Activated CD8-positive, alpha-beta memory T cell treated with anti-CD3 and anti-CD28 coated beads for 1 hour (primary cell): Measurements from ENCODE around the gene BMAL1.
"Not testable (repeated sequence)": the region's sequence is repeated elsewhere in the genome, so short reads cannot be mapped to it uniquely, and the experiment has no call there.

Source experiments
- DNase-seq, 2 donors: peaks; one replicate each; pipeline ENCODE4 v3.0.0-alpha.2; 2020; ENCODE audit warnings: low read depth in 1 of 2; ENCODE audit errors: extremely low read depth in 1 of 2

The BMAL1 gene

DNA sequence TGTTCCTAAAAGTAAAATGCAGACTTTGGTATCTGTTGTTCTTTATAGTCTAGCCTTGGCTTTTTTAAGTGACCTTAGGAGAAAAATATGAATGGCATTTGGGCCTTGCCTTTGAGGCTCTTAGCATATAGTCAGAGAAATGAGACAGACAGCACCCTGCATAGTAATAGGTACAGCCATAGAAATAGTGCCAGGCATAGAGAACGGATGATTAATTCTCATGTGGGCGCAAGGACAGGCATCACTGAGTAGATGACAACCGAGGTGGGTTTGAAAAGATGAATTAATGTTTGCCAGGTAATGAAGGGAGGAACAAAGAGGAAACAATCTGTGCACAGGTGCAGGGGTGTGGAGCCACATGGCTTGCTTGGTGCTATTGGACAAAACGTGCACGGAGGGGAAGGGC, 90.5 kb downstream of the BMAL1 start:
- no peak for DNase-seq

DNA sequence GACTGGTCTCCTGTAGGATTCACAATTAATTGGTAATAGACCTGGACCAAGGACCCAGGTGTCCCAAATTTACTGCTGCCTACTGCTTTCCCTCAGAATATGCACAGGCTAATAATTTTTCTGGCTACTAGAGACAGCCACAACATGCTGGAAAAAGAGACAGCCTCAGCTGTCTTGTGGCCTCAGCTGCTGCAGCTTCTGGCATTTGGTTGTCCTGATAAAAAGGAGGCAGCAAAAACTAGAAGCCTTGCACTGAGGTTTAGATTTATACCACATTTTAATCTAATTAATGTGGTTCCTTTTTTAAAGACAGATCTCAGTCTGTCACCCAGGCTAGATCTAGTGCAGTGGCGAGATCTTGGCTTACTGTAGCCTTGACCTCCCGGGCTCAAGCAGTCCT, 95.6 kb downstream of the BMAL1 start:
- DNase-seq, result no peak

DNA sequence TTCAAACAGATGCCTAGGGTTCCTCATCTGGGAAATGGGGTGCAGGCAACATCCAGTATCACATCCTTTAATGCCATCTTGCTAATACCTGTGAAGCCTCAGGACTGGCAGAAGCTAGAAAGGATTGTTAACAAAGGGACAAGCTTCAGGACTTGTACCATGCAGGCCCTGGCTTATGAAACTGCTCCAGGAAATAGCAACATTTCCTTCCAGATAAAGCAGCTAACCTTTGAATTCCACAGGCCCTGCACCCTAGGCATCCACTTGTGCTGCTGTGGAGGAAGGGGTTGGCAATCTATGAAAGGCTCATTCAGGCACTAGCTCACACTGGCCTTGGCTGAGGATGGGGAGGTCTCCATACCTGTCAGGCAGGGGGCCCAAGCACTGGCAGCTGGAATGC, 98.2 kb downstream of the BMAL1 start:
- no peak for DNase-seq

DNA sequence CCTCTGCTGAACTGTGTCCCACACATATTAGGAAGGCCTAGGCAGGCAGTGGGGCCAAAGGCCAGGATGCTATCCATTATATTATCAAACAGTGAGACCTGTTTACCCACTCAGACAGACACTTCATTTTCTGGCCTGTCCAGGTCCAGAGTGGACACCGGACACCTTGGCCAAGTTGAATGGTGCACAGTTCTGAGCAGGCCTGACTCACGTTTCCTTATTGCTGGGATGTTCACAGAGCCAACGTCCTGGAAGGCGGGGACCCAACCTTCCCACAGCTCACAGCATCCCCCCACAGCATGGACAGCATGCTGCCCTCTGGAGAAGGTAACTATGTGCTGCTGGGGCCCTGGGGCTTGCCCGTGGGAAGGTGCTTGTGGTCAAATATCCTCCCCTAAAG, 98.8 kb downstream of the BMAL1 start:
- no peak for DNase-seq

DNA sequence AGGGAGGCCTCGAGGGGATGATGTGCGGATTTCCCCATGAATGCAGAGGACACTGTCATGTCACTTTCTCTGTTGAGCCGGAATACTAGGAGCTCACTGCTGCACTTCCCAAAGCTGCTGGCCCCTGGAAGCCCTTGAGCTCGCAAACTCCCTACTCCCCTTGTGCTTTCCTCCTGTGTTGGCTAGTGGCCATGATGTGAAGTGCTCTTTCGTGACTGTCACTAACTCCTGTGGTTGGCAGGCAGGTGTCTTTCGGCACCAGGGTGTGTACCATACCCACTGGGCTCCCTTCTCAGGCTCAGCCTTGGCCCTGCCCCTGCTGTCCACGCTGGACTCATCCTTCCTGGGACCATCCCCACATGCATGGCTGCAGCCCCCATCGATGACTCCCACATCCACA, 99.2 kb downstream of the BMAL1 start:
- no peak for DNase-seq

DNA sequence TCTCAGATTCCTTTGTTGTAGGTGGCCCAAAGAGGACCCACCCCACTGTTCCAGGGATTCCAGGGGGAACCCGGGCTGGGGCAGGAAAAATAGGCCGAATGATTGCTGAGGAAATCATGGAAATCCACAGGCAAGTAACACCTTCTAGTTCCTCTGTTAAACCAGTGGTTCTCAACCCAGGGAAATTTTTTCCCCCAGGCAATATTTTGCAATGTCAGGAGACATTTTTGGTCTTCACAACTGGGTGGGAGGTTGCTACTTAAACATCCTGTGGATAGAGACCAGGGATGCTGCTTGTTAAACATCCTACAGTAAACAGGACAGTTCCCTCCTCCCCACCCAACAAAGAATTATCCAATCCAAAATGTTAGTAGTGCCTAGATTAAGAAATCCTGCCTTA, 100.7 kb downstream of the BMAL1 start:
- DNase-seq, result no peak

DNA sequence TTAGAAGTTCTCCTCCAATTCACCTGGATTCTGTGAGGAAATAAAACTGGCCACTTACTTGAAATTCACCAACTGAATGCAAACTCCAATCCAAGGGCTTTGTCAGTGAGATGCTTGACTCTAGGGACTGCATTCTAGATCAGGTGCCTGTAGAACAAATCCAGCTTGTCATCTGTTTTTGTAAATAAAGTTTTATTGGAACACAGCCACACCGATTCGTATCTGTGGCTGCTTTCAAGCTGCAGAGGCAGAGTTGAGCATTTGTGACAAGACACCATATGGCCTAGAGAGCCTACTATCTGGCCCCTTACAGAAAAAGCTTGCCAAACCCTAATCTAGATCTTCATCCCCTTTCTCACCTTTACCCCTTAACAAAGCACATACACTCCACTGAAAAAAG, 103.1 kb downstream of the BMAL1 start:
- DNase-seq, result no peak

DNA sequence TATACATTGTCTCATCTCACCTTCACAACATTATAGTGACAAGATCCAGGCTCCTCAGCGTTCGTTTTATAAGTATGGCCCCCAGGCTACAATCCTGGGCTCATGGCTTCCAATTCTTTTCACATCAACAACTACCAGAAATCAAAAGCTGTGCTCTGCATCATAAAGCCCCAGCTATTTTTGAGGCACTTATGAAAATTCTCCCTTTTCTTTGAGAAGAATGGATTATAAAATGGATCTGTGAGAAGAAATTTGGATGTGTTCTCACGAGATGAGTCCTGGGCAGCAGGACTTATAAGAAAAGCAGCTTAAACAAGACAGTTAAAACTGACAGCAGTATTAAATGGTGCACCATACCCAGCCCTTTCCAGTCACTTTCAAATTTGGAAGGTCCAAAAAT, 105.2 kb downstream of the BMAL1 start:
- DNase-seq, result no peak

DNA sequence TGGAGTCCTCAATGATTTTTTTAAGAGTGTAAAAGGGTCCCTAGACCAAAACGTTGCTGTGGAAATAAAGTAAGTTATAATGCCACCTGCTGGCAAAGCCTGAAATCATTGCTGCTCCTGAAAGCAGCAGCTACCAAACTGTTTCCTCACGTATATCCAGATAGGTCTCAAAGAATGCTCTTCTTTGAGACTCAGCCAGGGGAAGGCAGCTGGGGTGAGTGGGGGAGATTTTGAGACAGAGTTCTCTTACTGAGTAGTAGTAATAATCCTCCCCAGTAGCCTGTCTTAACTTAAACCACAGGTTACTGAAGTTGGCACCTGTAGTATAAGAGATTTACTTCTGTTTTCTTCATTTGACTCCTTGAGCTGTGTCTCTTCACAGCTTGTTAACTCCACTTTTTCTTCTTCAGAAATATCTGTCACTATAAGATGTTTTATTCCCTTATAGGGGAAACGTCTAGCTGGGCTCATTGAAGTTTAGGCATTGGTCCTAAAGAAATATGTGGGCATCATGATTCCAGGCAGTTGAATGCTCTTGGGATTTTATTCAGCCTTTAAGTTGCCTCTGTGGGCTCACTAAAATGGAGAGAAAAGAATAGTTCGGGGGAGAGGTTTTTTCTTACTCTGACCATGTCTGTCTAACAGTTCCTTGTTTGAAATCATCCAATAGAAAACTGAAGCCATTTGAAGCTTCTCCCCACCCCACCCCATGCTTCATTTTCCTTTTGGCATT, 107.5 kb downstream of the BMAL1 start:
- DNase-seq, result no peak

DNA sequence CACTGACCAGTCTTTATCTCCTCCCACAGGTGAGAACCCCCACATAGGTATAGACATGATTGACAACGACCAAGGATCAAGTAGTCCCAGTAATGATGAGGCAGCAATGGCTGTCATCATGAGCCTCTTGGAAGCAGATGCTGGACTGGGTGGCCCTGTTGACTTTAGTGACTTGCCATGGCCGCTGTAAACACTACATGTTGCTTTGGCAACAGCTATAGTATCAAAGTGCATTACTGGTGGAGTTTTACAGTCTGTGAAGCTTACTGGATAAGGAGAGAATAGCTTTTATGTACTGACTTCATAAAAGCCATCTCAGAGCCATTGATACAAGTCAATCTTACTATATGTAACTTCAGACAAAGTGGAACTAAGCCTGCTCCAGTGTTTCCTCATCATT, 109.0 kb downstream of the BMAL1 start:
- DNase-seq, result no peak

DNA sequence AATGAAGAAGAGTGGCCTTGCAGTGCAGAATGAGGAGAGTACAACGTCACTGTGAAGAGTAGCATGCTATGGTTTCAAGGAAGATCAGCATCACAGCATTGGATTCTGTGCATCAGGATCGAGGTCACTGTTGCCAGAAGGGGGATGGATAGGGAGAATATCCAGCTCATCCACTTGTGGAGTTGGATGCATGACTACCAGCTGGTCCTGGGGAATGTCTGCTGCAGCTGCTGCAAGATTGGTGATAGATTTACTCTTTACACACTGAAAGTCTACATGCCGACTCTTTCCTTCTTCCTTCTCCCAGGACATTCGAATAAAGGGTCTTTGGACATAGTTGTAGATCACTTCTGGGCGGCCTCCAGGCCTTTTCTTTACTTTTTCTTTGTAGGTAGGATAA, 111.2 kb downstream of the BMAL1 start:
- no peak for DNase-seq

DNA sequence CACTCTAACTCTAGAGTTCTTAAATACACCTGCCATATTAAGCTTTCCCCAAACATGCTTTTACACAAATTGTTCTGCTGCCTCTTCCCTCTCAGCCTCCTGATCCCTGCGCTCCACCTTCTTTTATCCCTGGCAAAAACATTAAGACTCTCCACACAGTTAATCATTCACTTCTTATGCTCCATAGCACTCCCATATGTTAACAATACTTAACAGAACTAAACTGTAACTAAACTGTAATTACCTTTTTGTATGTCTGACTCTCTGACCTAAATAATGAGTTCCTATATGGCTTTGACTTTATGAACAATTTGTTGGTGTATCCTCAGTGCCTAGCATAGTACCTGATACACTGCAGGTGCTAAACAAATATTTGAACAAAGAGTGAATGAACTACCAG, 113.6 kb downstream of the BMAL1 start:
- DNase-seq, result no peak

DNA sequence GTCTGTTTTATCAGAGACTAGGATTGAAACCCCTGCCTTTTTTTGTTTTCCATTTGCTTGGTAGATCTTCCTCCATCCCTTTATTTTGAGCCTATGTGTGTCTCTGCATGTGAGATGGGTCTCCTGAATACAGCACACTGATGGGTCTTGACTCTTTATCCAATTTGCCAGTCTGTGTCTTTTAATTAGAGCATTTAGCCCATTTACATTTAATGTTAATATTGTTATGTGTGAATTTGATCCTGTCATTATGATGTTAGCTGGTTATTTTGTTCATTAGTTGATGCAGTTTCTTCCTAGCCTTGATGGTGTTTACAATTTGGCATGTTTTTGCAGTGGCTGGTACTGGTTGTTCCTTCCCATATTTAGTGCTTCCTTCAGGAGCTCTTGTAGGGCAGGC, 120.7 kb downstream of the BMAL1 start:
- not testable (repeated sequence) for DNase-seq

DNA sequence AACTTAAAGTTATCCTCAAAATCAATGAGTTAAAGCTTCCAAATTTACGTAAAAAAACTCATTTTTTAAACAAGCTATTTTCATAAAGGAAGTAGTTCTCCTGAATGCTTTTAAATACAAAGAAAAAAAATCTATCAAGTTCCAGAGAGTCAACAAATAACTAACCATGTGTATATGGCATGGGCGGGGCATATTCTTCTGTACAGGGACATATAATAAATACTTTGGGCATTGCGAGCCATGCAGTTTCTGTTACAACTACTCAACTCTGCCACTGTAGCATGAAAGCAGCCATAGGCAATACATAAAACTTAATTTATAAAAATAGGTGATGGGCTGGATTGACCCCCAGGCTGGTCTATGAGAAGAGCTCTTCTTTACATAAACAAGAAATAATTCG, 127.6 kb downstream of the BMAL1 start:
- no peak for DNase-seq

DNA sequence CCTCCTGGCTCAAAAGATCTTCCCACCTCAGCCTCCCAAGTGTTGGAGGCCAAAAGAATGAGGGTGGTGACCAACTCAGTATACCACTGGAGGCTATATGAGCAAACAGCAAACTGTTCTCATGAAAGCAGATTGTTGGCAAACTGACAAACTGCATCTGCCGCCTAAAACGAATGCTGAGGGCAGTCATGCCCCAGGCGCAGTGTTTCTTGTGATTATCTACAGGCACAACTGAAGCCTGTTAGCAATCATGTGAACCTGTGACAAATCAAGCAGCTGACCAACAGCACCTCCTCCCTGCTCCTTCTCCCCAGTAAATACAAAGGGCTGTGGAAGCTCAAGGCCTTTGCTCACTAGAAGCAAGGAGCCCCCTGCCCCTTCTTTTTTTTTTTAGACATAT, 137.6 kb downstream of the BMAL1 start:
- DNase-seq, result no peak

DNA sequence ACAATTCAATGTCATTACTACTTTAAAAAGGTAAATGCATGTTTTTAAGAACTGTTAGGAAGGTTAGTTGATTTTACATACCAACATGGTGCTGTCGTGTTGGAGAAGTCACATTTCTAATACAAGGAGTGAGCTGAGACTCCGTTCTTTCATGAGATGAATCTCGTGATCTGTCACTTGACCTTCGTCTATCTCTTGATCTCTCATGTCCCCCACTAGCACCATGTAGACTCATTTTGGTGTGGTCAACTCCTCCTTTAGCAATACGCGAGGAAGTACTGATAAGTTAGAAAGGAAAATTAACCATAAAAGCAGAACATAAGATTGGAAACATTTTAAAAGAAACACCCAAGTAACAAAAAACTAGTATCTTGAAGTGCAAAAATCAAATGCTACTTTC, 144.0 kb downstream of the BMAL1 start:
- DNase-seq, result no peak

DNA sequence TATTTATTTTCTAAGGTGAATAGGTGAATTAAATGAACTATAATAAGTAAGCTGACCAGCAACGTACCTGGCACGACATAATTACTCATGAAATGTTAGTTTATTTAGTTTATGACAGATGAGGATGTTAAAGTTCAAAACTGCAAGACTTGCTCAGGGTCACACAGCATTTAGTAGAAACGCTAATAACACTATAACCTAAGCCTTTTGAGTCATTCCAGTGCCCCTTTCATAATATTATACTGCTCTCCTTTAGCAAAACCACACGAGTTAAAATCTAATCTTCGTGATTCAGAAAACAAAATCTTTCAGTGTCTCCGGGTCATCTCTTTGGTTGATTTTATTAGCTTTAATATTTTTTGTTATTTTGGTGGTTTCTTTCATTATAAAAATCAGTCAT, 145.8 kb downstream of the BMAL1 start:
- no peak for DNase-seq

DNA sequence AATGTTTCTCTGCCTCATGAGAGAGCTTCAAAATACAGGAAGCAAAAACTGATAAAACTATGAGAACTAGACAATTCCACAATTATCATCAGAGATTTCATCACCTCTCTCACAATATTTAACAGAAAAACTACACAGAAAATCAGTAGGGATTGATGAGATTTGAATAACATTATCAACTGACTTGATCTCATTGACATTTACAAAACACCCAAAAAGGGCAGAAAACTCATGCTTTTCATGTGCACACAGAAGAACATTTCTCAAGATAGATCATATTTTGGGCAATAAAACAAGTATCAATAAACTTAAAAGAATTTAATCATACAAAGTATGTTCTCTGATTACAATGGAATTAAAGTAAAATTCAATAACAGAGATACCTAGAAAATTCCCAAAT, 149.8 kb downstream of the BMAL1 start:
- DNase-seq, result no peak

DNA sequence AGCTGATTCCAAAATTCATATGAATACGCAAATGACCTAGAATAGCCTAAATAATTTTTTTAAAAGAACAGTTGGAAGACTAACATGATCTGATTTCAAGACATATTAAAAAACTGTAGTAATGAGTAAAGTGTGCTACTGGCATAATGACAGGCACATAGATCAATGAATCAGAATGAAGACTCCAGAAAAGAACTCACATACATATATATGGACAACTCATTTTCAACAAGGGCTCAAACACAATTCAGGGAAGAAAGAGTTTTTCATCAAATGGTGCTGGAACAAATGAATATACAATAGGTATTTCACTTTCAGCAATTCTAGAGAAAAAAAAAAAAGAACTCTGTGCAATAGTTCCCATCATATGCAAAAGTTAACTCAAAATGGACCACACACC, 151.7 kb downstream of the BMAL1 start:
- no peak for DNase-seq

DNA sequence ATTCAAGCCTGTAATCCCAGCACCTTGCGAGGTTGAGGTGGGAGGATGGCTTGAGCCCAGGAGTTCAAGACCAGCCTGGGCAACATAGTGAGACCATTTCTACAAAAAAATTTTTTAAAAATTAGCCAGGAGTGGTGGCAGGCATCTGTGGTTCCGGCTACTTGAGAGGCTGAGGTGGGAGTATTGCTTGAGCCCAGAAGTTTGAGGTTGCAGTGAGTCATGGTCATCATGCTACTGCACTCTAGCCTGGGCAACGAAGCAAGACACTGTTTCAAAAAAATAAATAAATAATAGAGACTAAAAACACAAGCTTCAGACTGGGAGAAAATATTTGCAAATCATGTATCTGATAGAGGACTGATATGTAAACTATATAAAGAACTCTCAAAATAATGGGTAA, 152.2 kb downstream of the BMAL1 start:
- no peak for DNase-seq

DNA sequence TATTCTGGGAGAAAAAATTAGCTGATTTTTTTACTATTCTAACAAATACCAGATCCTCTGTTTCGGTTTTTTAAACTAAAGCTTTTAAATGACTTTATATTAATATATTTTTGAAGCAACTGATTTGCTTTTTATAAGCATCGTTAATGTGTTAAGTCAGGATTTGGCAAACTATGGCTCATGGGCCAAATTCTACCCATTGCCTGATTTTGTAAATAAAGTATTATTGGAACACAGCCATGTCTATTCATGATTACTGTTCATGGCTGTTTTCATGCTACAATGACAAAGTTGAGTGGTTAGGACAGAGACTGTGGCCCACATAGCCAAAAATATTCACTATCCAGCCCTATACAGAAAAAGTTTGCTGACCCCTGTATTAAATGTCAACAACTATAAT, 155.8 kb downstream of the BMAL1 start:
- no peak for DNase-seq

DNA sequence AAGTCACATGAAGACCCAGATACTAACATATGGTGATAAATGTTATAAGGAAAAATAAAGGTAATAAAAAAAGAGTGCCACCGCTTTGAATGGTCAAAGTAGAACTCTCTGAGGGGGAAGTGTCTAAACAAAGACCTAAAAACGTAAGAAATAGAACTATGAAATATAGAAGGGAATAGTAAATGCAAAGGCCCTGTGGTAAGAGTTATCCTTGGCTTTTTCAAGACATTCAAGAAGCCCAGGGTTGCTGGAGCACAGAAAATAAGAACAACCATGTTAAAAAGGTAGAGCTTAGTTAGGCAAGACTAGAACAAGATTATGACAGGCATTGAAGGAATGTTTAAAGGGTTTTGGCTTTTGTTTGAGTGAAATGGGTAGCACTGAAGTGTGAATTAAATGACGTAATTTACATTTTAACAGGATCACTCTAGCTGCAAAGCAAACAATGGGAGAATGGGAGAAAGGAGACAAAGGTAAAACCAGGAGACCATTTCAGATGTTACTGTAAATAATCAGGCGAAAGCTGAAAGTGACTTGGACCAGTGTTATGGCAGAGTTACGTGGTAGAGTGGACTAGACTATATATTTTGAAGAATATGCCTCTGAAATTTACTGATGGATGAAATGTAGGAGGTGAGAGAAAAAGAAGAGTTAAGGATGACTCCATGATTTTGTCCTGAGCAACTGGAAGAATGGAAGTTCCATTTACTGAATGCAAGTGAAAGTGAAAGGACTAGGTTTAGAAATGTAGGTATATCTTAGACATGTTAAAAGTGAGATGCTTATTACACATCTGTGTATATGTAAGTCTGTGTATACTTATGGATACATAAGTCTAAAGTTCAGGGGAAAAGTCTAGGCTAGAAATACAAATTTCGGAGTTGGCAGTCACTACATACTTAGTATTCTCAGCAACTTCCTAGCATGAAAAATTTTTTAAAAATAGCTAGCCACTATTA, 156.9 kb downstream of the BMAL1 start:
- DNase-seq, result no peak
